GM21528 (cell line): ENCODE data around the gene SLC35A2.

Source experiments
- ATAC-seq: cut with Tn5 transposase; IDR thresholded peaks from one replicate; pipeline ENCODE4 v1.9.1; 2021; ENCODE audit warnings: mild to moderate bottlenecking, moderate library complexity; ENCODE audit not compliant: unreplicated experiment, low FRiP score

Gene SLC35A2

GRCh38 chrX:48911412-48912182 is at the start of gene SLC35A2:
SLC35A2 (minus strand) TSS chrX:48911646; CDS start chrX:48911636, 10 bp downstream.
- peak; percentile 68 for ATAC-seq

GRCh38 chrX:48960291-48960690 is 48.8 kb upstream of the SLC35A2 start:
- no peak for ATAC-seq

GRCh38 chrX:48958635-48959094 is 47.2 kb upstream of the SLC35A2 start:
- ATAC-seq: no peak

GRCh38 chrX:48957827-48958634 is 46.6 kb upstream of the SLC35A2 start:
- peak; percentile 84 for ATAC-seq

DNA sequence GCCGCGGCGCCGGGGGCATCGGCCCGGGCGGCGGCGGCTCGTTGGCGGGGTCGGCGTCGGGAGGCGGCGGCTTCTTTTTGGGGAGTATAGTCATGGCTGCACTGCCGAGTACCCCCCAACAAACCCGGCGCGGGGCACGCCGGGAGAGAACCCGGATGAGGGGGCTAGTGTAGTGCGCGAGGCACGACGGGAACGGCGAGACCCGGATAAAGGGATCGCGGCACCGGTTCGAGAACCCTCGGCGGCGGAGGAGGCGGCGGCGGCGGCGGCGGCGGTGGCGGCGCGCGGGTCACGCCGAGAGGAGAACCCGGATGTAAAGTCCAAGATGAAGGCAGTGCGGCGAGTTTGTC is 46.0 kb upstream of the SLC35A2 start, which contains the start of gene OTUD5:
Gene OTUD5, minus strand, starts transcription at position 131 of the 350 bp plus-strand sequence. Its CDS starts 37 bp downstream, at position 94.
- ATAC-seq: peak; percentile 39

DNA sequence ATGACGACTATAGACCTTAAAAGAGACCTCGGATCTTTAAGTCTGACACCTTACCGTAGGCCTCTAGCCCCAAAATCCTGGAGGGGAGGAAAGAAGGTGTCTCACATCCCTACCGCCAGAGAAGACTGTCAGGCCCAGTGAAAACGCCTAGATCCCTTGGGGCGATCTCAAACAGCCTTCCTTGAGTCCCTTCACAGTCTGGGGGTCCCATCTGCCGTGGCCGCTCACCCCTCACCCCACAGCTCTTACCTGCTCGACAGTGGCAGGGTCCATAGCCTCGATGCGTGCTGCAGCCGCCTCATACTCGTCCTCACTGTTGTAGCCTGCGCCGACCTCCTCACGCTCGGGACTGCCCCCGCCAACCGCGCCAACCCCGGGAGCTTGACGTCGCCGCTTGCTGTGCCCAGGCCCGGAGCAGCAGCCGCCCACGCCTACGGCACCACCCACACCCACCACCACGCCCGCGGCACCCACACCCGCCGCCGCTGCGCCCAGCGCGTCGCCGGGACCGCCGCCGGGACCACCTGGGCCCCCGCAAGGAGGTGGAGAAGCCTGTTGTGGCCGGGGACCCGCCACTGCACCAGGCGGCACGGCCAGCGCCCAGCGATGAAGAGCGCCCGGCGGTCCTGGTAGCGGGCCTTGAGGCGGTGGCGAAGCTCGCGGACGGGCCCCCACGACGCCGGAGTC is 45.4 kb upstream of the SLC35A2 start:
- no peak for ATAC-seq

- ATAC-seq: no peak
Observed at GRCh38 chrX:48948589-48948988, 37.1 kb upstream of the SLC35A2 start.

GRCh38 chrX:48945517-48946348 is 34.3 kb upstream of the SLC35A2 start:
- no peak for ATAC-seq

DNA sequence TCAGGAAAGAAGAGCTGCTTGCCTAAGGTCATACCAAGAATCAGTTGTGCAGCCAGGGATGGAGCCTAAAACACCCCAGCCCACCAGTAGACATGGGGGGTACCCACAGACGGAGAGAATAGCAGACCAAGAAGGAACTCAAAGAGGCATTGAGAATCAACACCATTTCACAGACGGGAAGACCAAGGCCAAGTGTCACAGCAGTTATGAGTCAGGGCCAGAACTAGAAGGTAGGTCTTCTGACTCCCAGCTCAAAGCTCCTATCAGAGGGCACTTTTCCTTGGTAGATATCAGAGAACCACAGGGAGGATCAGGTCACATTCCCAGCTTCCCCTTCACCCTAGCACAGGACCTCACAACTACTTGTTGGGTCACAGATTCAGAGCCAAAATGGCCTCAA is 31.4 kb upstream of the SLC35A2 start:
- no peak for ATAC-seq

GRCh38 chrX:48940404-48940955 is 29.0 kb upstream of the SLC35A2 start:
- no peak for ATAC-seq

- ATAC-seq: no peak
Observed at GRCh38 chrX:48939524-48940228, 28.2 kb upstream of the SLC35A2 start.

- ATAC-seq: peak; percentile 44
Observed at GRCh38 chrX:48938721-48939425, 27.4 kb upstream of the SLC35A2 start.

GRCh38 chrX:48937054-48937907 is 25.8 kb upstream of the SLC35A2 start:
- ATAC-seq: peak; percentile 54

DNA sequence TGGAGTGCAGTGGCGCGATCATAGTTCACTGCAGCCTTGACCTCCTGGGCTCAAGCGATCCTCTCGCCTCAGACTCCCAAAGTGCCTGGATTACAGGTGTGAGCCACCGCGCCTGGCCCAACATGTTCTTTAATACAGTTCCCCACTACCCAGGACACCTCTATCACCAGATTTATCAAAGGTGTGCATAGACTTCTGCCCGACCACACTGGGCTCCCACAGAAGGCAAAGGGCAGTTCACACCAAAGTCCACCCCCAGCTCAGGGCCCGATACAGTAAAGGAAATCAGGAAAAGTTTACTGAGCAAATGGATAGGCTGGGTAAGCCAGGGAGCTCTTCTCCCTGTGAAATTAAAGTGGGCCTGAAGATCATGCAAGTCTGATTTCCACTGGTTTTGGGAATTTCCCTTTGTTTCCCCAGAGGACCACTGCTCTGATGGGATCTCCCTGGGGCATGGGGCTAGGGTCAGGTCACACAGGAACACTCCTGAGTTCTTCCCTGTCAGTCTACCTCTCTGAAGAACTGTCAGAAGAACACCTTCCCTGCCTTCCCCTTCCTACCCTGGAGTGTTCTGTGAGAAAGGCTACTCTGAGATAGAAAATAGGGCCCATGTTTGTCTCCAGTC is 25.1 kb upstream of the SLC35A2 start:
- peak; percentile 7 for ATAC-seq

DNA sequence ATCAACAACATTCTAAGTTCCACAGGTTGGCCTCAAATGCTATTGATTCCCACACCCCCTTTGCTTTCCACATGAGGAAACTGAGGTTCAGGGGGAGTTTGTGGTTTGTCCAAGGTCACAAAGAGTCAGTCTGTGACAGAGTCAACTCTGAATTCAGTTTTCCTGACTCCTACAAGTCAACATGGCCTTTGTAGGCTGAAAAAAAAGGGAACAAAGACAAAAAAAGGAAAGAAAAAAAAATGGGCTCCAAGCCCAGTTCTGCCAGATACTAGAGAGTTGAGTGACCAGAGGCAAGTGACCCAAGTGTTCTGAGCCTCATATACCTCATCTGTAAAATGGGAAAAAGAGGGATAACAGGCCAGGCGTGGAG is 23.8 kb upstream of the SLC35A2 start:
- ATAC-seq: no peak

DNA sequence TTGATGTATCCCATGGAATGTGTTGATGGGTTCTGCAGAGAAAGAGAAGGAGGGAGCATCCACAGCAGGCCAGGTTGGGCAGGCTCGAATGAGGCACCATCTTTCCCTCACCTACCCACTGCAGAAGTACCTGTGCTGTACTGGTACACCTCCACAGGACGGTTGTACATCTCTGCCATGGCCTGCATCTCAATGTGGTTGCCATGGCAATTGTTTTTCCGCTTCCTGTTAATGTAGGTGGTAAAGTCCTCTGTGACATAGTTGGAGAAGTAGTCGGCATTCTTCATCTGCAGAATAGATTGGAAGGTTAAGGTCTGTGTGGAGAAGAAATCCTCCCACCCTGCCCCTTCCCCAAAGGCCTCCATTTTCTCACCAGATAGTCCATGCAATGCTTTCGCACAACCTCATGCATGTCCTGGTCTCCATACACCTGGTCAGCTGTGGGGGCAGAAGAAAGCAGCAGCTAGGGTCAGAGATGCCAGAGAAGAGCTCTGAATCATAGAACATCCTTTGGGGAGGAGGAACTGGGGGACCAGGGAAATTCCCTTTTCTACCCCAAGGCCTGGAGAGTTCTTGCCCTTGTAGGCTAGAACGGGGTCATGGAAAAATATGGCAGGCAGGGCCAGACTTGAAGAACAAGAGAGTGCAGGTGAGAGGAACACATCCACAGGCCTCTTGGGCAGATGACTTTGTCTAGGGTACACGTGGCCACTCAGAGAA is 23.3 kb upstream of the SLC35A2 start:
- no peak for ATAC-seq

GRCh38 chrX:48933757-48934156 is 22.3 kb upstream of the SLC35A2 start:
- no peak for ATAC-seq
